Esophagus muscularis mucosa (tissue), 4 donors: ENCODE measurements around the gene RIN3. TPM values are rescaled to one million over a fixed set of nuclear protein-coding genes. Genes with fewer than 3 reads are reported as not detected.

Source experiments
- DNase-seq: peaks from one replicate; pipeline ENCODE4 v3.0.0-alpha.2; 2017; ENCODE audit errors: extremely low spot score
- H3K27ac ChIP-seq, 4 donors: fragments of 200-600 bp; sonication (generic); replicated peaks in 1 of 4; 1 replicate in 3 of 4; 2 replicates in 1 of 4; pipeline ENCODE4 v1.5.1; 2016 to 2019; ENCODE audit warnings: mild to moderate bottlenecking in 1 of 4
- H3K27me3 ChIP-seq, 4 donors: fragments of 200-600 bp; sonication (generic); one replicate each; pipeline versions ENCODE4 v1.5.1 to v1.6.0; 2016 to 2019
- H3K36me3 ChIP-seq, 4 donors: fragments of 200-600 bp; sonication (generic); one replicate each; pipeline ENCODE4 v1.5.1; 2016 to 2019
- H3K4me1 ChIP-seq, 4 donors: fragments of 200-600 bp; sonication (generic); one replicate each; pipeline ENCODE4 v1.5.1; 2016 to 2019
- H3K4me3 ChIP-seq, 4 donors: fragments of 200-600 bp; sonication (generic); 1 replicate in 2 of 4; 2 replicates in 2 of 4; pipeline ENCODE4 v1.5.1; 2016 to 2019; ENCODE audit warnings: mild to moderate bottlenecking in 4 of 4, moderate library complexity in 1 of 4
- H3K9me3 ChIP-seq, 4 donors: fragments of 200-600 bp; sonication (generic); 1 replicate in 3 of 4; 2 replicates in 1 of 4; pipeline ENCODE4 v1.5.1; 2016 to 2019
- CTCF ChIP-seq, 3 experiments: fragments of 200-600 bp in 2 of 3; fragments of 450-650 bp in 1 of 3; sonication (generic) in 2 of 3; IDR thresholded peaks; one replicate each; pipeline ENCODE4 v1.5.1; 2017 to 2019; ENCODE audit warnings: antibody characterized with exemption in 3 of 3, mild to moderate bottlenecking in 2 of 3, moderate library complexity in 1 of 3
- EP300 ChIP-seq: sonication (generic); formaldehyde crosslinking; IDR thresholded peaks from one replicate; pipeline ENCODE4 v1.6.1; 2017; ENCODE audit warnings: antibody characterized with exemption
- POLR2A ChIP-seq: fragments of 450-650 bp; IDR thresholded peaks from one replicate; pipeline ENCODE4 v1.6.1; 2017; ENCODE audit warnings: antibody characterized with exemption, moderate library complexity, mild to moderate bottlenecking, low read depth
- POLR2AphosphoS5 ChIP-seq, 2 donors: sonication (generic); formaldehyde crosslinking; IDR thresholded peaks; one replicate each; pipeline ENCODE4 v1.6.1; 2017; ENCODE audit warnings: antibody characterized with exemption in 2 of 2
- WGBS: methylation state at CpG from one replicate; pipeline ENCODE4 v1.1.5; 2018; 5-methylcytosine and 5-hydroxymethylcytosine counted together
- intact Hi-C: fragments of 100-400 bp; cut with DNase I; formaldehyde crosslinking; loops from one replicate; pipeline ENCODE4 v1.15.1; 2023
- total RNA-seq, 4 donors: library from RNA; depleted of rRNA; stranded (reverse); fragments of >200 nt; gene quantifications; one replicate each; pipeline versions ENCODE4 v1.1.0 to v1.2.1, GENCODE V29; 2016

The RIN3 gene
- total RNA-seq, 4 donors from 2014 or later: 10.6 to 20.0 (median 13.1) TPM

DNA sequence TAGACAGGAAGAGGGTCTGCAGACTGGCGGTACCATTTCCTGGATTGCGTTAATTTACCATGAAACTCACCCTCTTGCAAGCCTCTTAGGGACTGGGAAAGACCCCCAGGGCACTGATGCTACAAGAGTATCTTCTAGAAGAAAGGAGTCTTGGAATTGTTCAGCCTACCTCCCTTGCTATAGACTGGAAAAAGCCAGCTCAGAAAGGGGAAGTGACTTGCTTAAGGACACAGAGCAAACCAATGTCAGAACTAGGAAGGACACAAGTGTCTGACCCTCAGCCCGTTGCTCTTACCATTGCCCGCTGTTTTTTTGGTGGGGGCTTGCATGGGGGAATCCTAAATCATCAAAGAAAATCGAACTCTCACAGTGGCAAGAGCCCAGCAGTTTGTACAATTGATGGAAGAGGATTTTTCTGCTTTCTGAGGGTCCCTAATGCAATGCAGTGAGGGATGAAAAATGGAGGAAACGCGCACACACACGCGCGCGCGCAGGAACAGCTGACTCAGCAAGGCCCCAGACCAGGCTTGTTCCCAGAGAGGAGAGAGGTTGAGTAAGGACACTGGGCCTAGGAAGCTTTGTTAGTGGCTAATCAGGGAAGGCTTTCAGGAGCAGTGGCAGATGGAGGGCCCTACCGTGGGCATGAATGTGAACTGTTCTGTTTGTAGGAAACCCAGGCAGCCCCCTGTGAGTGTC, 50.9 kb downstream of the RIN3 start:
- TF ChIP-seq CTCF (IDR thresholded peaks at IDR 0.05): no peak
- TF ChIP-seq POLR2A: no peak
- TF ChIP-seq POLR2AphosphoS5 (IDR thresholded peaks at IDR 0.05): no peak
- TF ChIP-seq EP300: no peak
- Histone ChIP-seq H3K4me3 (no peak overlapping the region), H3K27me3 (no peaks in the 10 kb centered on the region), H3K9me3 (peaks cover 0 to 9% (median 2%) of the 10 kb centered on the region in 4 donors), H3K27ac (no peak overlapping the region), H3K36me3 (peaks cover 9 to 38% (median 26%) of the 10 kb centered on the region in 4 donors), H3K4me1 (peaks cover 0 to 10% (median 7%) of the 10 kb centered on the region in 4 donors)
- WGBS: 84% methylated on average over 13 of the region's 13 CpGs
- no peak for DNase-seq
- intact Hi-C loops: no loop called here

- Histone ChIP-seq H3K36me3 (peaks cover 9 to 32% (median 19%) of the 10 kb centered on the region in 4 donors), H3K9me3 (peaks cover 0 to 9% (median 2%) of the 10 kb centered on the region in 4 donors), H3K27me3 (no peaks in the 10 kb centered on the region), H3K27ac (no peak overlapping the region), H3K4me3 (no peak overlapping the region), H3K4me1 (peaks cover 0 to 10% (median 7%) of the 10 kb centered on the region in 4 donors)
- no peak for DNase-seq
- TF ChIP-seq POLR2A (no peak), POLR2AphosphoS5 (IDR thresholded peaks at IDR 0.05) (no peak), EP300 (no peak), CTCF (IDR thresholded peaks at IDR 0.05) (no peak)
- WGBS: 63% methylated on average over 6 of the region's 6 CpGs
- intact Hi-C loops: no loop called here
Observed at GRCh38 chr14:92565040-92565717, 51.6 kb downstream of the RIN3 start.

- TF ChIP-seq POLR2A (no peak), CTCF (IDR thresholded peaks at IDR 0.05) (no peak), POLR2AphosphoS5 (IDR thresholded peaks at IDR 0.05) (no peak), EP300 (no peak)
- H3K4me1 ChIP-seq: peaks cover 0 to 10% (median 7%) of the 10 kb centered on the region in 4 donors
Observed at GRCh38 chr14:92565718-92566115, 52.1 kb downstream of the RIN3 start.

DNA sequence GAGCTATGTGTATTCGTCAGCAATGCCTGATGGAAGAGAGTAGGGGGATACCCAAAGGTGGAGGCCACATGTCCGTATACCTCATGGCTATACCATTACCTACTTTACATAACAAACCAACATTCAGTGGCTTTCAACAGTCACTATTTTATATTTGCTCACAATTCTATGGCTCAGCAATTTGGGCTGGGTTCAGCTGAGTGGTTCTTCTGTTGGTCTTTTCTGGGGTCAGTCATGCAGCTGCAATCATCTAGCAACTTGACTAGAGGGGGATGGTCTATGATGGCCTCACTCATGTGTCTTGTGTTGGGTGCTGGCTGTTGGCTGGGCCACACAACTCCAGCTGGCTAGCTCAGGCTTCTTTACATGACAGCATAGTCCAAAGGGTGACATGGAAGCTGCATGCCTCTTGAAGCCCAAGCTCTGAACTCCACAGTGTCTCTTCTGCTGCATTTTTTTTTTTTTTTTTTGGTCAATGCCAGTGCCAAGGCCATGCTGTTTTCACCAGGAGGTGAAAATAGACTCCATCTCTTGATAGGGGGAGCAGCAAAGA, 53.7 kb downstream of the RIN3 start:
- Histone ChIP-seq H3K36me3 (peaks cover 6 to 28% (median 15%) of the 10 kb centered on the region in 4 donors), H3K27me3 (no peaks in the 10 kb centered on the region), H3K27ac (no peak overlapping the region), H3K9me3 (peaks cover 0 to 9% (median 2%) of the 10 kb centered on the region in 4 donors), H3K4me3 (no peak overlapping the region), H3K4me1 (peaks cover 0 to 10% (median 7%) of the 10 kb centered on the region in 4 donors)
- TF ChIP-seq POLR2A (no peak), CTCF (IDR thresholded peaks at IDR 0.05) (no peak), POLR2AphosphoS5 (IDR thresholded peaks at IDR 0.05) (no peak), EP300 (no peak)
- intact Hi-C loops: no loop called here
- 94% methylated on average over 2 of the region's 2 CpGs for WGBS
- DNase-seq: no peak

More at GRCh38 chr14:92565718-92566115, 52.1 kb downstream of the RIN3 start:
- Histone ChIP-seq H3K27me3 (no peaks in the 10 kb centered on the region), H3K9me3 (peaks cover 0 to 9% (median 2%) of the 10 kb centered on the region in 4 donors), H3K36me3 (peaks cover 6 to 28% (median 18%) of the 10 kb centered on the region in 4 donors), H3K4me3 (no peak overlapping the region), H3K27ac (no peak overlapping the region)
- 100% methylated on average over 2 of the region's 2 CpGs for WGBS
- intact Hi-C loops: no loop called here
- no peak for DNase-seq
